Transverse colon (tissue), 4 donors: ENCODE data around the gene CHD2.

Experiments
- CTCF ChIP-seq, 5 experiments: fragments of 200-600 bp in 3 of 5; fragments of 450-650 bp in 2 of 5; sonication (generic) in 3 of 5; IDR thresholded peaks; 1 replicate in 2 of 5; 2 replicates in 3 of 5; pipeline ENCODE4 v1.5.1; 2016 to 2017; ENCODE audit warnings: antibody characterized with exemption in 5 of 5, inconsistent platforms in 3 of 5, mild to moderate bottlenecking in 2 of 5, moderate library complexity in 1 of 5
- EP300 ChIP-seq: sonication (generic); formaldehyde crosslinking; IDR thresholded peaks from one replicate; pipeline ENCODE4 v1.6.1; 2017; ENCODE audit warnings: antibody characterized with exemption, low read depth
- POLR2A ChIP-seq: fragments of 450-650 bp; IDR thresholded peaks from one replicate; pipeline ENCODE4 v1.6.1; 2016; ENCODE audit warnings: antibody characterized with exemption, mild to moderate bottlenecking, moderate library complexity
- POLR2AphosphoS5 ChIP-seq, 3 donors: sonication (generic); formaldehyde crosslinking; IDR thresholded peaks; one replicate each; pipeline ENCODE4 v1.6.1; 2016; ENCODE audit warnings: antibody characterized with exemption in 3 of 3

- TF ChIP-seq CTCF (IDR thresholded peaks at IDR 0.05) (no peak), POLR2A (no peak), EP300 (no peak), POLR2AphosphoS5 (IDR thresholded peaks at IDR 0.05) (peak in 2 of 3 donors; percentile 21 to 35)
Observed at GRCh38 chr15:93034512-93034911, 134.4 kb downstream of the CHD2 start.
